NCI-H2081 treated with DMSO at 0.1 percent for 48 hours (cell line): ENCODE results near the gene LRRC32.

Experiments
- DNase-seq: peaks from one replicate; lab custom pipeline; 2025; lab: John Stamatoyannopoulos, UW

Gene LRRC32, protein sequence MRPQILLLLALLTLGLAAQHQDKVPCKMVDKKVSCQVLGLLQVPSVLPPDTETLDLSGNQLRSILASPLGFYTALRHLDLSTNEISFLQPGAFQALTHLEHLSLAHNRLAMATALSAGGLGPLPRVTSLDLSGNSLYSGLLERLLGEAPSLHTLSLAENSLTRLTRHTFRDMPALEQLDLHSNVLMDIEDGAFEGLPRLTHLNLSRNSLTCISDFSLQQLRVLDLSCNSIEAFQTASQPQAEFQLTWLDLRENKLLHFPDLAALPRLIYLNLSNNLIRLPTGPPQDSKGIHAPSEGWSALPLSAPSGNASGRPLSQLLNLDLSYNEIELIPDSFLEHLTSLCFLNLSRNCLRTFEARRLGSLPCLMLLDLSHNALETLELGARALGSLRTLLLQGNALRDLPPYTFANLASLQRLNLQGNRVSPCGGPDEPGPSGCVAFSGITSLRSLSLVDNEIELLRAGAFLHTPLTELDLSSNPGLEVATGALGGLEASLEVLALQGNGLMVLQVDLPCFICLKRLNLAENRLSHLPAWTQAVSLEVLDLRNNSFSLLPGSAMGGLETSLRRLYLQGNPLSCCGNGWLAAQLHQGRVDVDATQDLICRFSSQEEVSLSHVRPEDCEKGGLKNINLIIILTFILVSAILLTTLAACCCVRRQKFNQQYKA

DNA sequence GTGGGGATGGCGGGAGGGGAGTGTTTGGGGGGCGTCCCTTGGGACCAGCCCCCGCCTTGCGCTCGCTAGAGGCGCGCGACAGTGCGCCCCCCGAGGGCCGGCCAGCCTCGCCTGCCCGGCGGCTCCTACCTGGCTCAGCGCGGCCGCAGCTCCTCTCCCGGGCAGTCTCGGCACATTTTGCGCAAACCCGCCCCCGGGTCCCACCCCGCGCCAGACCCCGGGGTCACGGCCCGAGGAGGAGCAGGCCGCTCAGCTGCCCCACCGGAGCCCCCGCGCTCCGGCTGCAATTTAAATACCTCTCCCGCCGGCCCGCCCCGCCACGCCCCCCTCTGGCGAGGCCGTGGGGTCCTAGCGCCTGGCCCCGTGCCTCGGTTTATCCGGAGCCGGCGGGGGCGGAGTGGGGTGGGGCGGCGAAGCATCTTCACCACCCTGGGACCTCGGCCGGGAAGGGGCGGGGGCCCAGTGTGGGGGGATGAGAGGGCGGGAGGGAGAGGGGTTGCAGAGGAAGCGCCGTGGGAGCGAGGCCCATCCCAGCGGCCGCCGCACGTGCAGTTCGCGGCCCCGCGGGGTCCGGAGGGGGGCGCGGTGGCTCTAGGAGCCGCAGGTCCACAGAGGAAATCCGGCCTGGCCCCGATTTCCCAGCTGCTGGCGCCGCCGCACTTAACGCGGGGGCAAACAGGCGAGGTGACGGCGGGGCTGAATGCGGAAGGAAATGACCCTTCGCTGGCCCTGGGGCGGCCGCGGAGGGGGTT, at the start of gene LRRC32:
Gene LRRC32, minus strand, starts transcription at position 263 of the 752 bp plus-strand sequence. CDS start 4,793 bp downstream, outside the sequence.
- DNase-seq = no peak

DNA sequence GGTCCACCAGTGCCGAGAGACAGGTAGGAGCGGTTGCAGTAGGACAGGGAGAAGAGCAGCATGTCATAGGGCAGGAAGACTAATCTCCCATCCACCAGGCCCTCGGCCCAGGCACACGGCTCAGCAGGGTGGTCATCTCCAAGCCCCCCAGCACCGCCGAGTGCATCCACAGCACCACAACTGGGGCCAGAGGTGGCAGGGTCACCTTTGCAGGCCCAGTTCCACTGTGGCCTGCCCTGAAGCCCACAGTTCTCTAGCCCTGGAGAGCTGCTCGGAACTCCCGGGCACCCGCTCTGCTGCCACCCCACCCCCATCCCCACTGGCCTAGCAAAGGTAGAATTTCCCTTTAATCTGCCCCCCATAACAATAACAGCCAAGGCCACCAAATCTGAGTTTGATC, 49.1 kb upstream of the LRRC32 start:
- DNase-seq = no peak

DNA sequence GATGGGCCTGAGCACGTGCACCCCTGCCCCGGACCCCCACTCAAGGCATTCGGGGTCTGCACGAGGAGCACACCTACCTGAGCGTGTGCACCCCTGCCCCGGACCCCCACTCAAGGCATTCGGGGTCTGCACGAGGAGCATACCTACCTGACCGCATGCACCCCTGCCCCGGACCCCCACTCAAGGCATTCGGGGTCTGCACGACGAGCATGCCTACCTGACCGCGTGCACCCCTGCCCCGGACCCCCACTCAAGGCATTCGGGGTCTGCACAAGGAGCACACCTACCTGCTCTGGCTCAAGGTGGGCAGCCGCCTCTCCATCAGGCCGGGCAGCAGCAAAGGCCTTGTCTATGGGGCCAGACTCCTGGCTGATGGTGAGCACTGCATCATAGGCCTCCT, 48.7 kb upstream of the LRRC32 start:
- no peak for DNase-seq

DNA sequence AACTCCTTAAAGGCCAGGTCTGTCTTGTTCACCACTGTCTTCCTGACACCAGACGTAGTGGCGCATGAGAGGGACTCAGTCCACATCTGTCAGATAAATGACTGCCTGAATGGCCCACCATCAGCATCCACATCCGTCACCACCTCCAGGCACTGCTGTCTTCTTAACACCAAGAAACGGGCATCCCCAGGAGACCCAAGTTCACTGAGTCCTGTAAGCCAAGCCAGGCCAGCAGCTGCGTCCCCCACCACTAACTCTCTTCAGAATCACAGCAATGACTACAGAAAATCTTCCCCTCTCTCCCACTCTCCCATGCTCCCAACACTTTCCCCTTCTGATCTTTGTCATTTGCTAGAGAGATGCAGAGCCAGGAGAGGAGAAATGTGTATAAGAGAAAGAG, 47.3 kb upstream of the LRRC32 start:
- DNase-seq = no peak

DNA sequence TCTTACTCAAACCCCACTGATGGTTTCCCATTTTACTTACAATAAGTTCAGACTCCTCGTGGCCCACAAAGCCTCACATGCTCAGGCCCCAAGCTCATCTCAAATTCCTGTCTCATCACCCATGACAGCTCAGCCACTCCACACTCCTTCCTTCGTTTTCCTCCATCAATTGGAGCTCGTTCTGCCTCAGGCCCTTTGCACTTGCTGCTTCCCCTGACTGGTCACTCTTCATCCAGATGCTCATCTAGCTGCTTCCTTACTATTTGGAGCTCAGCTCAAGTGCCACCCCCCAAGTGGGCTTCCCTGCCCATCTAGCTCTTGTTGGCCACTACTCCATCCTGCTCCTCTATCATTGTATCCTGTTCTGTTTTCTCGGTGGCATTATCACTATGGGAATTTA, 46.8 kb upstream of the LRRC32 start:
- no peak for DNase-seq

DNA sequence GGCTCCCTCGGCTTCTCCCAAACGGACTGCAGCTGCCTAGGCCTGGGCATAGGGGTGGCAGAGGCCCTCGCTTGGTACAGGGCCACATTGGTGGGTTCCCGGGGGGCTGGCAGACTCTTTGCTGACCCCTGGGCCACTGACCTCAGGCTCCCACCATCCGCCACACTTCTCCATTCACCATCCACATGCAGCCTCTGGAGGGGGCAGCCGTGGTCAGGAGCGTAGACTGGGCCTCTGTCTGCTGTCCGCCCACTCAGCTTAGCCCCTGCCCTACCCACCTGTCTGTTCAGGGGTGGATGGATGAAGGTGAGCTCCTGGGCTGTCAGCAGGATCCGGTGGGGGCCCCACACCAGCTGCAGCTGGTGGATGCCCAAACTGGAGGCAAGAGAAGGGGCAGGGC, 45.7 kb upstream of the LRRC32 start:
- DNase-seq = no peak

DNA sequence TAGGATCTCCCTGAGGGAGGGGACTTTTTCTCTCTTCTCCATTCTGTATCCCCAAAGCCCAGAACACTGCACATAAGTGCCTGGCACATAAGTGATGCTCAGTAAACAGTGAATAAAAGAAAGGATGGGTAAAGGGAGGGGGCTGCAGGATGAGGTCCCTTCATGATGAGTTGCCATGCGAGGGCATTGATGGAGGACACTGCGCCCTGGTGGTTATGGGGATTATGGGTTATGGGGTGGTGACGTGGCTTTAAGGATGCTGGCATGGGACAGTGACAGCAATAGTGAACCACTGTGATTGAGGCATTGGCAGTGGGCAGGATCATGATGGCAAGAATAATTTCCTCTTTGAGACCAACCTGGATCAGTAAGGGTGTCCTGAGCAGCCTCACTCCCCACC, 43.9 kb upstream of the LRRC32 start:
- DNase-seq = no peak

DNA sequence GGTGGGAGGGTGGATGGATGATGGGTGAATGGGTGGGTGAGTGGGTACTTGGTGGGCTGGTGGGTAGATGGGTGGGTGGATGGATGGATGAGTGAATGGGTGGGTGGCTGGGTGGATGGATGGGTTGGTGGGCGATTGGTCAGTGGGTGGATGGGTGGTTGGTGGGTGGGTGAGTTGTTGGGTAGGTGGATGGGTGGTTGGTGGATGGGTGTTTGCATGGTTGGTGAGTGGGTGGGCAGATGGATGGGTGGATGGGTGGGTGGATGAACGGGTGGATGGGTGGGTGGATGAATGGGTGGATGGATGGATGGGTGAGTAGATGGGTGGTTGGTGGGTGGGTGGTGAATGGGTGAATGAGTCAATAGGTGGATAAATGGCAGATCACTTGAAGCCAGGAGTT, 43.0 kb upstream of the LRRC32 start:
- no peak for DNase-seq

DNA sequence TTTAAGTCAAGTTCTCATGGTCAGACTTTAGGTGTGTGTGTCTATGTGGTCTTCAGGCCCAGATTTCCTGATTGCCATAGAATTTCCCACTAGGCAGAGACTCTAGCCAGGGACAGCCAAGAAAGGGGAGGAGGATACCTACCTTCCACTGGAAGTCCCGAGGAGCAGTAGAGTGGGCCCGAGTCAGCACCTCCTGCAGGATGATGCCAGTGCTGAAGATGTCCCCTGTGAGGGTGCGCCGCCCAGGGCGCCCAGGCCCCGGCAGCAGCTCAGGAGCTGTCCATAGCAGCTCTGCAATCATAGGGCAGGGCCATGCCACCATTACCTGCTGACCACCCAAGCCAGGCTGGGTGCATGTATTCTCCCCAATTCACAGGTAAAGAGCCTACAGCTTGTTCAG, 41.6 kb upstream of the LRRC32 start:
- no peak for DNase-seq

DNA sequence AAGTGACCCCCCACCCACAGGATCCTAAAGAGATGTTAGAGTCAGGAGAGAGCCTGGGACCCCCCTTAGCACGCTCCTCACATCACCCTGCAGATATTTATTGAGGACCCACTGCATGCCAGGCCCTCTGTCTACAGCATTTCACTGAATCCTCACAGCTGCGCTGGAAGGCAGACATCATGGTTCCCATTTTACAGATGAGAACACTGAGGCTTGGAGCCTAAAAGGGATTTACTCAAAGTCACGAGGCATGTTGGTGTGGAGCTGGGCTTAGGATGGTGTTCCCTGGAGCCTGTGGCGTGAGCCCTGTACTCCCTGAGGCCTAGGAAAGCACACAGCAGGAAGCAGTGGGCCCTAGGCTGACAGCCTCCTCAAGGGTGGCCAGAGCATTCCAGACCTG, 39.2 kb upstream of the LRRC32 start:
- no peak for DNase-seq

DNA sequence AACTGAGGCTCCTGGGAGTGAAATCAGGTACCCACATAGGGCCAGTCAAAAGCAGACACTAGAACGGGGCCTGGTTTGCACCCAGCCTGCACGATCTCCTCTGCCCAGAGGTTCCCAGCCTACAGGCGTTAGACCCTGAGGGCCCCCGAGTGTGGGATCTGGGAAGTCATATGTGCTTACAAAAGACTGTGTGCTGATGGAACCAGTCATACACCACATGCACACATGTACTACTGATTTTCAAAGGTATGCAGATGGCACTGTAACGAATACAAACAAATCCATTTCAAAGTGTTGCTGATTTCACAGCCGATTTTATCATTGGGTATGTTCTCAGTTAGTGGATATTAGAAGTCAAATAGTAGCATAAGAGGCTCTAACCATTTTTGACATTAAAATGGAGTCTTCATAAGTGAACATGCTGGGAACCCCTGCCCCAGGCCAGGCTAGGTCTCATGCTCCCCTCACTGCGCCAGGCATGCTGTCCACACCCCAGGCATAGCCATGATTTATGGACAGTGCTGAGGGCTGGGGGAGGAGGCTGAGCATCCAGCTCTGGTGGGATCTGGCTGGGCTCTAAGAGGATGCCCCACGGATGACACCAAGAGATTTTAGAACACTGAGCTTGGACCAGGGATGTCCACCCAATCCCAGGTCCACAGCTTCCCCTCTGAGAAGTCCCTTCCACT, 38.6 kb upstream of the LRRC32 start:
- no peak for DNase-seq

DNA sequence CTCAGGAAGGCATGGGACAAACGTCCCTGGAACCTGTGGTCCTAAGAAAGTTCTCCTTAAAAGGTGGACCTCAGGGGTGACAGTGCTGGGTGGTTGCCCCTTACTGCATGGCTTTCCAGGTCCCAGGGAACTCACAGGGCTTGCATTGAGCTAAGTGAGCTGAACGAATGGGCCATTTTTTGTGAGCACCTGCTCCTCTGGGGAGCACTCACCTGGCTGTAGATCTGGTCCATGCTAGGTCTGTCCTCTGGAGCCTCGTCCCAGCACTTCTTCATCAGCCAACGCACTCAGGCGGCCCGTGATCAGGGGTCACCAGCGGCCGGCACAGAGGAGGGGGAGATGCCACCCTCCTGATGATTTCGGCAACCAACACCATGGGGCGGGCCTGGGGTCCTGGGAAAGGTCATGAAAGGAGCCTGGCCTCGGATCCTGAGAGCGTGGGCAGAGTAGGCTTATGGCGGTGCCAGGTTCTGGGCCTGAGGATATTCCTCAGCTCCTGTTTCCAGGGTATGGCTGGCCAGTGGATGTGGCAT, 36.8 kb upstream of the LRRC32 start:
- no peak for DNase-seq

DNA sequence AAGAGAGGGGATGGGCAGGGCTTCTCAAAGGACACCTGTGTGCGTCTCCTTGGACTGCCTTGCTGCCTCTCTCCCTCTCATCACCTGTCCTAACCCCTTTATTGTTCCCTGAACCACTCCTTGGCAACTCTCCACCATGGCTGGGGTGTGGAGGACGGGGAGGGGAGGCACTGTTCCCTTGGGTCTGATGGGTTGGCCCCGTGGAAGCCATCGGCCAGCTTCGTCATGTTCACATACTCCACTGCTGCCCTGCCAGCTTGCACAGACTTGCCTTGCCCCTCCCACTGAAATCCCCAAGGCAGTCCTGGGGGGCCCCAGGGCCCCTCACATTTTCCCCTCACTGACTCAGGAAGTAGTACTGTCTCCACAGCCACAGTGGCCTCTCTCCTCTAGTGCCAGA, 36.1 kb upstream of the LRRC32 start:
- DNase-seq = no peak

DNA sequence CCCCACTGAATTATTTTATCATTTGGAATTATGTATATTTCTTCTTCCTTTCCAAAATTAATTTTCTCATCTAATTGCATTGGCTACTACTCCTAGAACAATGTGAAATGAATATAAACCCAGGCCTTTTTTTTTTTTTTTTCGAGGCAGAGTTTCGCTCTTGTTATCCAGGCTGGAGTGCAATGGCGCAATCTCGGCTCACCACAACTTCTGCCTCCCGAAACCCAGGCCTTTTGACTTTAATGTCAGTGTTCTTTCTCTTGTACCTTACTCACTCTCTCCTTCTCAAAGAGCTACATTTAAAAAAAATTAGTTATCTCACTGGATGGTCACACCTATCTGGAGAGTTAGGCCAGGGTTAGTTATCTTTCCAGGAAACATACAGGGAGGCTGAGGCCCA, 35.3 kb upstream of the LRRC32 start:
- DNase-seq = no peak

DNA sequence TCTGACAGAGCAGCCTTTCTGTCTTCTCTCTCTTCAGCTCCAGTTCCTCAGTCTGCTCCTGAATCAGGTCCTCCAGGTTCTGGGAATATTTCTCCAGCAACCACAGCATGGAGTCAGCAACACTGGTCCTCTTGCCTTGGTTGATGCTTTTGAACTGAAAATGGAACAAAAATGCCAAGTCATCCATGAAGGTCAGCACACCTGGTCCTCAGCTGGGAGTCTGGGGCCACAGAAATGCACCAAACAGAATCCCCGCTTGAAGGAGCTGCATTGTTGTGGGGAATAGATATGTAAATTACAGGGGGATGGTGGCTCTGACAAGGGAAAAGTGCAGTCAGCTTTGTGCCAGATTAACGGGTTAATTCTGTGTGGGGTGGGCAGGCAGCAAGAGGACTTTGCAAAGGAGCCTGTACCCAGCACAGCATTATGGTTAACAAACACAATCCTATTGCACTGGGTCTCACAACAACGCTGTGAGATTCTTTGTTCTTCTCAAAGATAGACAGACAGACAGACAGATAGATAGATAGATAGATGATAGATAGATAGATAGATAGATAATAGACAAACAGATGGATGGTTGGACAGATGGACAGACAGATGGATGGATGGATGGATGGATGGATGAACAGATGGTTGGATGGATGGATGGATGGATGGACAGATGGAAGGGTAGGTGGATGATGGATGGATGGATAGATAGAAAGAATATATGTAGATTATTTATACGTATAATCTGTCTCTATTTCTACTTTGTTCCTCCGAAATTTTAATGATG, 33.8 kb upstream of the LRRC32 start:
- DNase-seq = no peak

DNA sequence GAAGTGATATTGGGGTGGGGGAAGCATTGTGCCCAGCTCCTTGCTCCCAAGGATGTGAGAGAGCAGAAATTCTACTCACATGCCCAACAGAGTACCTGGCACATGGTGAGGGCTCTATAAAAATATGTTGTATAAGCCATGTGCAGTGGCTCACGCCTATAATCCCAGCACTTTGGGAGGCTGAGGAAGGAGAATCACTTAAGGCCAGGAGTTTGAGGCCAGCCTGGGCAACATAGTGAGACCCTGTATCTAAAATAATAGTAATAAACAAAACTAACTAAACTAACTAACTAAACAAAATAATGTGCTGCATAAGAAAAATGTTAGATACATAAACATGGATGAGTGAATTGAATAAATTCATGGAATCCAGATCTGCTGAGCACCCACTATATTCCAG, 33.2 kb upstream of the LRRC32 start:
- no peak for DNase-seq

DNA sequence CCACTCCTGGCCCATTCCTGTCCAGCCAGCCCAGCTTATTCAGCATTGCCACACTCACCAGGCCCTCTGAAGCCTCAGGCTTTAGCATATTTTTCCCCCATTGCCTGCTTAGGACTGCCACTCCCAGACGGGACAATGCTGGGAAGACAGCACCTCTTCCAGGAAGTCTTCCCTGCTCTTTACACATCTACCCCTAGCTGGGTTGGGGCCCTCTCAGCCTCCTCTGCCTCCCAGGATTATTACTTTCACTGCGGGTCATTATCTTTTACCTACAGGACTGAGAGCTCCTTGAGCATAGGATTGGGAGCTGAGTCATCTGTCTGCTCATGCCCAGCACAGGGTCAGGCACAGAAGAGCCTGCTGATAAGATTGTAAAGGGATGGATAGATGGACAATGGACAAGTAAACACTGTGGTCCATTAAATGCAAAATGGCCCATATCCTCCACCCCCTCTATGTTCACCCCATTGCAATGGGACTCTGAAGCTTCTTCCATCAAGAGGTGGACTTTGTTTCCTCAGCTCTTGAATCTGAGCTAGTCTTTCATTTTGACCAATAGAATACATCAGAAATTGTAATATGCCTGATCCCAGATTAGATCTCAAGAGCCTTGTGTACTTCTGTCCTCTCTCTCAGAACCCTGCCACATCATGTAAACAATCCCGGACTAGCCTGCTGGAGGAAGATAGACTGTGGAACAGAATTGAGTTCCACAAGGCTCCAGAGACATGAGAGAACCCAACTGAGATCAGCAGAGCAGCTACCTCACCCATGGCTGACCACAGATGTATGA, 32.0 kb upstream of the LRRC32 start:
- DNase-seq = no peak

DNA sequence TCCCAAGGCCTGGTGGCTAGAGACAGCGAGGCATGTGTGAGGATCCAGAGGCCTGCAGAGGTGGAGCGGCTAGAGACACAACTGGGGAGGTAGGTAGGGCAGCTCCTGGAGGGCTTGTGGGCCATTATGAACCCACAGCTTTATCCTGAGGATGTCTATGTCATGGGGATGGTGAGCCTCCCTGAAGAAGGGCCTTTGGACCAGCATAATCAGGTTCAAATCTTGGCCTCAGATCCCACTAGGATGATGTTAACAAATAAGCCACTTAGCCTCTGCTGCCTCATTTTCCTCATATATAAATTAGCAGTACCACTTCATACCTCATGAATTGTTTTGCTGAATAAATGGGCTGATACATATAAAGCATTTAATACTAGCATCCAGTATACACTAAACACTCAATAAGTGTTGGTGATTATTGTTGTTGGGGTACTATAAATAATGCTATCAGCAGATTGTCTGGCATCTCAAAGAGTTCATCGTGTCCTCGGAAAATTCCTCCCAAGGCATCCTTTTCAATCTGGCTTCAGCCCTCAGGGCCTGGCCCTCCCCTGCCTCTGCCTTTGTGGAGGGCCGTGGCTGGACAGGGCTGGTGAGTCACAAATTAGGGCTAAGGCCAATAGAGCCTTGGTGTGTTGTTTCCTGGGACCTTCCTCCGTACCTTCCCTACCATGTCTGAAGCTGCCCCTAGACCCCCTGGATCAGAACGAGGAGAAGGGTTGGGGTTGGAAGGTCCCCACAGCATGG, 30.9 kb upstream of the LRRC32 start:
- DNase-seq = no peak

DNA sequence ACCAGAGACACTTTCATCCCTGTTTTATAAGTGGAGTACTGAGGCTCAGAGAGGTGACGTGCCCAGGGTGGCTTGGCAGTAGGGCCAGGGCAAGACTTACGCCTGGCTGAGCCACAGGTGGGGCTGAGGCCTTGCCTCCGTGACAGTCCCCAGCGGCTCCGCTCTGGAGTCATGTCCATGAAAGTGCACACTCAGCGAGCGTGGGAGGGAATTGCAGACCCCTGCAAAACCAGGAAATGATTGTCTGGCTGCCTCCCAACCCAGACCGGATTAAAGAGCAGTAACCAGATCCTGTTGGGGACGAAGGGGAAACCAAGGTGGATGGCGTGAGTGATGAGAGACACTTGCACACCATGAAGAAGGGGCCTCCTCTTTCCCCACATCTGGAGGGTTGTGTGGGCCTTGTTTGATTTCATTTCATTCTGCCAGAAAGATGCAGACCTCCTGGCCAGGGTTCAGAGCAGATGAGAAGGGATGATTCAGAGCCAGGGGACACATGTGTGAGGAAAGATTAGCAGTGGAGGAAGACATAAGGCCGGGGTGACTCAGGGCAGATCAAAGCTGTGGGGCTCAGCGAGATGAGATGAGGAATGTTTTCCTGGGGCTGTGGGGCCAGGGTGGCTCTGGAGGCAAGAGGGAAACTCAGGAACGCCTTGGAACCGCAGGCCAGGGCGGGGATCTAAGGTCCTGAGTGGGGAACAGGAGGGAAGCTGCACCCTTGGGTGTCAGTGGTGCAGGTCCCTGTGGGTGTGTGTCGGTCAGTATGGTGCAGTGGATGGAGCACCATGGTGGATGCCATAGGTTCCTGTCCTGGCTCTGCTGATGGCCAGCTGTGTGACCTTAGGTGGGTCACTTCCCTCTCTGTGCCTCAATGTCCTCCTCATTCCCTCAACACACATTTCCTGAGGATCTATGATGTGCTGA, 29.9 kb upstream of the LRRC32 start:
- DNase-seq = no peak
